G401.6 (cell line): ENCODE data around the gene IFNL1.
"Not testable (repeated sequence)": the region's sequence is repeated elsewhere in the genome, so short reads cannot be mapped to it uniquely, and the experiment has no call there.

Source experiments
- FAIRE-seq: peaks from 2 replicates; lab custom pipeline; 2012; peaks lifted over from hg19 to GRCh38; lab: Jason Lieb, UNC

Gene IFNL1

GRCh38 chr19:39332738-39333137 is 36.5 kb downstream of the IFNL1 start:
- not testable (repeated sequence) for FAIRE-seq

DNA sequence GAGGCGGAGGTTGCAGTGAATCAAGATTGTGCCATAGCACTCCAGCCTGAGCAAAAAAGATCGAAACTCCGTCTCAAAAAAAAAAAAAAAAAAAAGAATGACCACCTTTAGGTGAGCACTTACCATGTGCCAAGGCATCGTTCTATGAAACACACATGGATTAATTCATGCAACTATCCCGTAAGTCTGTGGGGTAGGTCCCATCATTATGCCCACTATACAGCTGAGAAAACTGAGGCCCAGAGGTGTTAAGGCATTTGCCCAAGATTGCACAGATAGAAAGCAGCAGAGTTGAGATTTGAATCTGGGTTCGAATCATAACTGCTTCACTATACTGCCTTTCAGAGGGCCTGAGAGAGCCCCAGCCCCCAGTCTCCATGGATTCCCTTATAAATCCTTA is 37.3 kb downstream of the IFNL1 start:
- FAIRE-seq, result no peak

GRCh38 chr19:39334444-39334976 is 38.3 kb downstream of the IFNL1 start:
- no peak for FAIRE-seq

- FAIRE-seq, result no peak
These were observed 39.0 kb downstream of the IFNL1 start for GRCh38 chr19:39335168-39335548.

GRCh38 chr19:39336483-39336882 is 40.3 kb downstream of the IFNL1 start:
- FAIRE-seq, result no peak

DNA sequence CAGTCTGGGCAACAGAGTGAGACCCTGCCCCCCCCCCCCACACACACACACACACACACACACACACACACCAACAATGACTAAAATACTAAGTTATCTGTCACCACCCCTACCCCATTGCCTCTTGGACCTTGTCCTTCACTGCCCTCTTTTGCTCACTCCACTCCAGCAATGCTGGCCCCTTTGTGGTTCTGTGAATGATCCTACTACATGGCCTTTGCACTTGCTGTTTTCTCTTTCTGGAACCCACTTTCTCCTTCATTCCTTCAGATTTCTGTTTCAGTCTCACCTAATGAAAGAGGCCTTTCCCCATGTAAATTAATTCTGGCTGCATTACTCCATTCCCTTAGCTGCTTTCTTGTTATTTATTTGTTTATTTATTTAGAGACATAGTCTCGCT is 43.5 kb downstream of the IFNL1 start:
- FAIRE-seq, result no peak

DNA sequence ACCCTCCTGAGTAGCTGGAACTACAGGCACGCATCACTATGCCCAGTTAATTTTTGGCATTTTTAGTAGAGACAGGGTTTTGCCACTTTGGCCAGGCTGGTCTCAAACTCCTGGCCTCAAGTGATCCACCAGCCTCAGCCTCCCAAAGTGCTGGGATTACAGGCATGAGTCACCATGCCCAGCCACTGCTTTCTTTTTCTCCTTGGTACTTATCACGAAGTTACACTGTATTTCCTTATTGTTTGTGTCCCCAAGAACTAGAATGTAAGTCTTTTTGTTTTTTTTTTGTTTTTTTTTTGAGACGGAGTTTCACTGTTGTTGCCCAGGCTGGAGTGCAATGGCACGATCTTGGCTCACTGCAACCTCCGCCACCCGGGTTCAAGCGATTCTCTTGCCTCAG is 43.9 kb downstream of the IFNL1 start:
- not testable (repeated sequence) for FAIRE-seq

- no peak for FAIRE-seq
These were observed 45.0 kb downstream of the IFNL1 start for GRCh38 chr19:39341129-39341718.

DNA sequence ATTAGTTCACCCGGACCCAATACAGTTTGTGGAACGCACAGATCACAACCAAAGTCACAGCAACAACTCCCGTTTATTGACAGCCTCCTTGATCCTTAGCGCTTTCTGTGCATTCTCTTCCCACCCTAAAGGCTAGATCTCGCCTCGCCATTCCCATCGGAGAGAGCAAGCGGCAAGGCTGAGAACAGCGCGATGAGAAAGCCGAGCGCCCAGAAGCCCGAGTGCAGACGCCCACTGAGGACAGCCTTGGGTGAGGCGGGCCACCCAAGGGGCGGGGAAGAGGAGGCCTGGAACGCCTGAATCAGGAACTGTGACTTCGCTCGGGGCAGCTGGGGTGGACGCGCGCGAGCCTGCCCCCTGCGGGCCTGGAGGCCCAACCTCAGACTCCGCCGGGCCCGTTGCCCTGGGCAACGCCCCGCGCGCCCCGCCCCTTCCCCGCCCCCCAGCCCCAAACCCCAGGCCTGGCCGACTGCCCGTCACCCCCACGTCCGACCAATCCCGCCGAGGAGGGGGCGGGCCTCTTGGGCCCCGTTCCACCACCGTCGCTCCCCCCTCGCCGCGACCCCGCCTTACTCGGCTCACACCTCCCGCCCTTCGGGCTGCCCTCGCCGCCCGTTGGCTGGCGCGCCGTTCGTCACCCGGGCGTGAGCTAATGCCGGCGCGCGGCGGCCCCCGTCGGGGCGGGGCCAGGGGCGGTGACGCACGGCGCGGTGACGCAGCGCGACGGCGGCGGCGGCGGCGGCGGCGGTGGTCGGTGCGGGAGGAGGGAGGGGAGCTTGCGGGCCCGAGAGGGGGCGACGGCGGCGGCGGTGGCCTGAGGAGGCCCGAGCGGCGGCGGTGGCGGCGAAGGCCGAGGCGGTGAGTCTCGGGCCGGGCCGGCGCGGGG is 45.8 kb downstream of the IFNL1 start, which contains the start of gene SAMD4B:
Gene SAMD4B, plus strand, starts transcription at position 703 of the 886 bp plus-strand sequence. CDS start 14,473 bp downstream, outside the sequence.
- FAIRE-seq, result peak; percentile 28

DNA sequence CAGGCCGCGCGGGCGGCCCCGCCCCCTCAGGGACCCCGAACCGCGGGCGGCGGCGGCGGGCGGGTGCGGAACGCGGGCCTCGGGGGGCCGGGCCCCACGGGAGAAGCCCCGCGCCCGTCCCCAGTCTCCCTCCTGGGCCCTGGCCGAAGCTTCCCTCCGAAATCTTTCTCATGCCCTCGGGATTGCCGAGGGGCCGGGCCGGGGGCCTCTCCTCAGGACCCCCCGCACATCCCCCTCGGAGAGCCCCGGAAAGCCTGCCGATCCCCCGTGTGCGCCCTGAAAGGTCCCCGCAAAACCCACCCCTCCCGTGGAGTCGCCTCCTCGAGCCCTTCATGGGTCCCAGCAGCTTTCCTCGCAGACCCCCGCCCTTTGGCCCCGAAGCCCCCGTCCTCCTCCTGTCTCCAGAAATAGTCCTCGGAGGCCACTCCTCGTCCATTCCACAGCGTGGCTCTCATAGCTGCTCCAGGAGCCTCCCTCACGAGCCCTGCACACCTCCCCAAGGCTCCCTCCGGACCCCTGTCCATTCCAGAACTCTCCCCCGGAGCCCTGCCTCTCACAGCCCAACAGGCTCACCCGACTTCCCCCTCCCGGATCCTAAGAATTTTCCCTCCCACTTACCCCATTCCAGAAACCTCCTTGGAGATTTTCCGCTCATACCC is 46.6 kb downstream of the IFNL1 start:
- FAIRE-seq, result no peak

DNA sequence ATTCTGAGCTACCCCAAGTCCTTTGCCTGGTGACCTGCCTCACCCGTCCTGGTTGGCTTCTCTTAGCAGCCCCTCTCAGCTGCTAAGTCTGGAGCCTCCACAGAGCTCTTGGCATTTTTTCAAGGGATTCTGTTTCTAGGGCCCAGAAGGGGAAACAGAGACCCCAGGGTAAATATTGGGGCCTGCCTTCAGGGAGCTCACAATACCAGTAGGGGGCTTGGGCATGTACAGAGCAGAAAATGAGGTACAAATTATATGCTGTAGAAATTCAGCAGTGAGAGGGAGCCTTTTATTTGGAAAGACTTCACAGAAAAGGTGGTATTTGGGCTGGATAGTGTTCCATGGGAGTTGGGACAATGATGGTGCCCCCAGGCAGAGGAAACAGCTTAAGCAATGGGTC is 49.7 kb downstream of the IFNL1 start:
- FAIRE-seq, result no peak

DNA sequence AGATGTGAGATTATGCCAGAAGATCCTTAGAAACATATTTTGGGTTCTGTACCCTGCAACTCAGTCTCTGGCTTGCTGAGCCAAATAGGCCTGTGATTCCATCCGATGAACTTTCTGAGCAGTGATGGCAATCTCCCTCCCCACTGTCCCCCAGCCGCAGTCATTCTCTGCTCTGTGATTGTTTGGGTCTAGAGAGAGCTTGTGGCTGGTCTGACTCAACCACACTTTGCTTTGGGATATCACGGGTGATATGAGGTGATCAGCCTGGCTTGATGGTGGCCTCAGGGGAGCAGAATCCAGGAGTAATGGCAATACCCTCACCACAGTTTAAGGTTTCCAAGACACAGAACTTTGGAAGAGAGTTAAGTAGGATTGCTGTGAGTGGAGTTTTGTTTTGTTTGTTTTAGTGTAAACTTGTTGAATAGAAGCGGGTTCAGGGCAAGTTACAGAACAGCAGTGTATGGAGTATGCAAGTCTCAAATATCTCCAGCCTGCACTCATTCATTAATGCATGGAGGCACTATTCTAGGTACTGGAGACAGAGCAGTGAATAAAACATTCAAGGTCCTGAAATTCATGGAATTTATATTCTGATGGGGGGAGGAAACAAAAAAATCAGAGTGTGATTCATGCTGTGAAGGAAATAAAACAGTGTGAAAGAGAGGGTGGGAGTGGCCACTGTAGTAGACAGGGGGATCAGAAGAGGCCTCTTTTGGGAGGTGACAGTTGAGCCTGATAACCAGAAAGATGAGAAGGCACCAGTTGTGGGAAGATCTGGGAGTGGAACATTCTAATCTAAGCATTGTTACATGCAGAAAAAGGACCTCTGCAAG is 51.3 kb downstream of the IFNL1 start:
- no peak for FAIRE-seq
